HG03571 (cell line): ENCODE measurements around the gene ARSH.
"Not testable (repeated sequence)": the region's sequence is repeated elsewhere in the genome, so short reads cannot be mapped to it uniquely, and the experiment has no call there.

Experiments
- ATAC-seq: cut with Tn5 transposase; IDR thresholded peaks from one replicate; pipeline ENCODE4 v1.9.1; 2021; ENCODE audit not compliant: unreplicated experiment

The ARSH gene

DNA sequence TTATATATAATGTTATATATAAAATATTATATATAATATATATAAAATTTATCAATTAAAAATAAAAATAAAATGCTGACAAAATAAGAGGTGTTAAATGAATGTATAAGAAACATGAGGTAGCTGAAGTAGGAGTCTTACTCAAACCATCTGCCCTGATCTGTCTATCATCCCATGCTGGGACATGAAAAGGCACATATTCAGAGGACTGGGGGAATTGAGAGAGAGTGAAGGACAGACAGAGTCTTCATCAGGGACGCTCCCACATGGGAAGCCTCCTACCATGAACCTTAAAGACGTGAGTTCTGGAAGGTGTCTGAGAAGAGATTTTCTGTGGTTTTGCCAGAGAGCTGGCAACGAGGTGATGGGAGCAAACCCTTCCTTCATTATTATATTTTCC is 30.9 kb downstream of the ARSH start:
- ATAC-seq: no peak

DNA sequence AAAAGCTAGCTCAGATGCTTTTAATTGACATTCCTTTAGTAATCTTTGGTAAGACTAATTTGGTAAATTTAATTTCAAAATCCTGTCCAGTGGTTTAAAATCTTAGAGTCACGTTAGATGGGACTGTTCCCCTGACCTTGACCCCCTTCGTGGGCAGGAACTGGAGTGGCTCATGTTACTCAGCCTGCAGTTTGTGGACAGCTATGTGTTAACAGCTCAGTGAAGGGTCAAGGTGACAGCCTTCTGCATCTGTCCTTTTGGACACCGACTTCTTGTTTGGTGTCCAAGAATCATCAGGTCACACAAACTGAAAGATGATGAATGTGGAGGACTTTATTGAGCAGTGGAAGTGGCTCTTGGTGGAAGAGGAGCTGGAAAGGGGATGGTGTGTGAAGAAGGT is 37.9 kb downstream of the ARSH start:
- ATAC-seq: no peak

DNA sequence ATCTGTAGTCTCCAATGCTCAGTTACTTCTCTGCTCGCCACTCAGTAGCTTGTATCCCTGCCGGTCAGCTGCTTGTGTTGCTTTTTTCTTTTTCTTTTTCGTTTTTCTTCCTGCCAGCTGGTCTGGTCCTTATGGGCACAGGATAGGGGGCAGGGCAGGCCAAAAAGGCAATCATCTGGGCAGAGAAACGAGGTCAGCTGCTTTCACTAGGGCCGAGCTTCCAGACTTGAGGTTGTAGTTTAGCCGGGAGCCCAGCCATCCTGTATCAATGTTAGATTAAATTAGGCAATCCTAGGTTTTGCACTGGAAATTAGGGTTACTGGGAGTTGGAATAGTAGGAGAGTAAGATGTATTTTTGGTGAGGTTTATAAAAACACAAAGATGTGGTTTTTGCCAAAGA is 38.3 kb downstream of the ARSH start:
- ATAC-seq: no peak

DNA sequence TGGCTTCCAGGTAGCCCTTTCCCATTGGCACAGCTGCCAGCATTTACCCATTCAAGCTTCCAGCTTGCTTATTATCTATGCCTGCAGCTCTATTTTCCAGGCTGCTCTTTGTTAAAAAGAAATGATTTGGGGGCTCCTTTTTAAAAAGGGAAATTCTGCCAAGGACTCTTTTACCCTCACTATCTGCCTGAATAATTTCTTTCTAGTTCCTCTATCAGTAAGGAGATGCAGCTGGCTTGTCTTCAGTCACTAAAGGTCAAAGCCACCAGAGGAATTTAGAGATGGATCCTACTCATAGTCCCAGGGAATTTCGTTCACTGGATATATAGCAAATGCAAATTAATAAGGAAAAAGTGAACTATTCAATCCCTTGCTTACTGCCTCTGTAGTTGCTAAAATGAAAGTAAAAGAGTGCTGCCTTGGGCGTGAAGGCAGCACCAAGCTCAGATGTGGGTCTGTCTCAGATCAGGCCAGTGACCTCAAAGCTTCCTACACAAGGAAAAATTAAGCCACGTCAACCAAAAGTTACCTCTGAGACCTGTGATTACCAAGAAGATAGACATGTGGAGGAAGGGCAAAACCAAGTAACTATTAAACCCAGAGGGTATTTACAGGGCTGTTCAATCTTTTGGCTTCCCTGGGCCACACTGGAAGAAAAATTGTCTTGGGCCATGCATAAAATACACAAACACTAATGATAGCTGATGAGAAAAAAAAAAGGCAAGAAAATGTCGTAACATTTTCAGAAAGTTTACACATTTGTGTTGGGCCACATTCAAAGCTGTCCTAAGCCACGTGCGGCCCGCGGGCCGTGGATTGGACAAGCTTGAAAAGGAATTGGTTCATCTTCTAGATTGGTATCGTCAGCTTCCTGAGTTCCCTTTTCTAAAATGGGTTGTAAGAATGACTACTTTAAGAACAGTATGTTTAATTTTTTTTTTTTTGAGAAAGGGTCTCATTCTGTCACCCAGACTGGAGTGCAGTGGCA is 40.2 kb downstream of the ARSH start:
- ATAC-seq: no peak

DNA sequence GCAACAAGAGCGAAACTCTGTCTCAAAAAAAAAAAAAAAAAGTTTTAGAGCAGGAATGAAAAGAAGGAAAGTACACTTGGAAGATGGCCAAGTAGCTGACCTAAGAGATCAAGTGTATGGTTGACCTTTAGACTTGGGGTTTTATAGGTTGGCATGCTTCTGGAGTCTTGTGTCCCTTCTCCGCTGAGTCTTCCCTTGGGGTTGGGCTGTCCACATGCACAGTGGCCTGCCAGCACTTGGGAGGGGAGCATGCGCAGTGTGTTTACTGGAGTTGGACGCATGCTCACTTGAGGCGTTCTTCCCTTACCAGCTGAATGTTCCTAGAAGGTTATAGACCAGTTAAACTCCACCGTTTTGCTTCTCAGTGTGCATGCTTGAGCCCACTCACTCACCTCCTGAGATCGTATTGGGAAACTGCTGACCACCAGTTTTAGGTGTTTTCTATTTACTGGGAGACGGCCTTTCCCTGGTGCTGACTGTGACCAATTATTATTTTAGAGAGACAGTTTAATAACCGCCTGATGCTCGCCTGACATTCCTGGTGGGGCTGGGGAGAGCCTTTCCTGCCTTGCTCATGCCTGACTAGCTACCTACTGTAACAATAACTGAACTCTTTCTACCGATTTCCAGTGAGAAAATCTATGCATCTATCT is 44.3 kb downstream of the ARSH start:
- not testable (repeated sequence) for ATAC-seq

DNA sequence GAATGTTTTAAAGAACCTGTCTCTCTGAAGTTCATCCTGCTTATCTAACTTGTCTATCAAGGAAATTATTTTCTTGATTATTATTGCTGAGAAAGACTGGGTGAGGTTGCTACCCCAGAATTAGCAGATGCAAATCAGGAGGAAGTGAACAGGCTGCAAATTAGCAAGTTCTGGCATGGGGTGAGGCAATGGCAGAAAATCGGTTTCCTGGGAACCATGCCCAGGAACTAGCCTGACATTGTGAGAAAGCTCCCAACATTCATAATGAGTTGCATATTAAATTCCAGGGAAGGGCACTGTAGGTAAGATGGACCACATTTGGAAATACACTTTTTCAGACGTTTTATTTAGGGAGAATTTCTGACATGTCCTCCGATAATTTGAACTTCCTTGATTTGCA is 46.5 kb downstream of the ARSH start:
- ATAC-seq: no peak

DNA sequence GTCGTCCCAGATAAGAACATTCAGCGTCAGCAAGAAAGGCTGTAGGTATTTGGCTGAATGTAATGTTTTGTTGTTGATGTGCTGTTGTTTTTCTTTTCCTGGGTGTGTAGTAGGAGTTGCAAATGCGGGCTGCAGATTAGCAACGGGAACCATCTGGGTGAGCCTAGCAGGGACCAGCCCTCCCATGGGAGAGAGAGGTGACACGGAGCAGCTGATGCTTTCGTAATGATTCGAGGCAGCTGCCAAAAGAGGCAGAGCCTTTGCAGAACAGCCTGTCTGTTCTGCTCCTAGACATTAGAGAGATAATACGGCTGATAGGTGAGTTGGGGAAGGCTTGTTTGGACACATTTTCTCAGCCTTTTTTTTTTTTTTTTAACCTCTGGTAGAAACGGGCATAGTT is 60.2 kb downstream of the ARSH start:
- ATAC-seq: no peak

DNA sequence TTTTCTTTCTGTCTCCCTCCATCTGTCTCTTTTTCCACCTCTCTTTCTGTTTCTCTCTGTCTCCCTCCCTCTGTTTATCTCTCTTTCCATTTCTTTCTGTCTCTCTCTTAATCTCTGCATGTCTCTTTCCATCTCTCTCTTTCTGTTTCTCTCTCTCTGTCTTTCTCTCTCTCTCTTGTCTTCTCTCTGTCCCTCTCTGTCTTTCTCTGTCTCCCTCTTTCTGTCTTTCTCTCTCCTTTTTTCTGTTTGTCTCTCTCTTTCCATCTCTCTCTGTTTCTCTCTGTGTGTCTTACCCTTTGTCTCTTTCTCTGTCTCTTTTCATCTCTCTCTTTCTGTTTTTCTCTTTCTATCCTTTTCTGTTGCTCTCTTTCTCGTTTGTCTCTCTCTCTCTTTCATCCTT is 69.6 kb downstream of the ARSH start:
- no peak for ATAC-seq

DNA sequence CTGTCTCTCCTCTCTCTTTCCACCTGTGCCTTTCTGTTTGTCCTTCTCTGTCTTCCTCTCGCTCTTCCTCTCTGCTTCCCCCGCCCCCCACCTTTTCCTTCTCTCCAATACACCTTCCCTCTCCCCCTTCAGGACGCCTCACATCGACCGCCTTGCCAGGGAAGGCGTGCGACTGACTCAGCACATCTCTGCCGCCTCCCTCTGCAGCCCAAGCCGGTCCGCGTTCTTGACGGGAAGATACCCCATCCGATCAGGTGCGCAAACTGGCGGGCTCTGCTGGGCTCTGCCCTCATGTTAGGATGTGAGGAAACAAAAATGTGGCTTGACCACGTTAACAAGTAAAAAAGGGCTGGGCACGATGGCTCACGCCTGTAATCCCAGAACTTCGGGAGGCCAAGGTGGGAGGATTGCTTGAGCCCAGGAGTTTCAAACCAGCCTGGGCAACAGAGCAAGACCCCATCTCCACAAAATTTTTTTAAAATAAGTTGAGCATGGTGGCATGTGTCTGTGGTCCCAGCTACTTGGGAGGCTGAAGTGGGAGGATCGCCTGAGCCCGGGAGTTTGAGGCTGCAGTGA is 70.2 kb downstream of the ARSH start:
- no peak for ATAC-seq
